Keratinocyte (primary cell): ENCODE data around the gene POLDIP2.

Experiments used
- EZH2 ChIP-seq: IDR thresholded peaks from one replicate; pipeline ENCODE4 v1.6.1; 2012; ENCODE audit warnings: inconsistent platforms, mild to moderate bottlenecking, low read length, moderate library complexity
- TF ChIP-seq, protein P1 (sequence below), 3 experiments: IDR thresholded peaks in 1 of 3; conservative IDR thresholded peaks in 1 of 3; optimal IDR thresholded peaks in 1 of 3; 2 replicates in 2 of 3; 3 replicates in 1 of 3; pipeline versions ENCODE3 to v1.5.1; 2011; ENCODE audit warnings: low read length in 3 of 3, mild to moderate bottlenecking in 3 of 3, moderate library complexity in 2 of 3, control low read depth in 1 of 3, inconsistent platforms in 1 of 3; ENCODE audit not compliant: insufficient read depth in 2 of 3; ENCODE audit errors: extremely low read depth in 1 of 3

DNA sequence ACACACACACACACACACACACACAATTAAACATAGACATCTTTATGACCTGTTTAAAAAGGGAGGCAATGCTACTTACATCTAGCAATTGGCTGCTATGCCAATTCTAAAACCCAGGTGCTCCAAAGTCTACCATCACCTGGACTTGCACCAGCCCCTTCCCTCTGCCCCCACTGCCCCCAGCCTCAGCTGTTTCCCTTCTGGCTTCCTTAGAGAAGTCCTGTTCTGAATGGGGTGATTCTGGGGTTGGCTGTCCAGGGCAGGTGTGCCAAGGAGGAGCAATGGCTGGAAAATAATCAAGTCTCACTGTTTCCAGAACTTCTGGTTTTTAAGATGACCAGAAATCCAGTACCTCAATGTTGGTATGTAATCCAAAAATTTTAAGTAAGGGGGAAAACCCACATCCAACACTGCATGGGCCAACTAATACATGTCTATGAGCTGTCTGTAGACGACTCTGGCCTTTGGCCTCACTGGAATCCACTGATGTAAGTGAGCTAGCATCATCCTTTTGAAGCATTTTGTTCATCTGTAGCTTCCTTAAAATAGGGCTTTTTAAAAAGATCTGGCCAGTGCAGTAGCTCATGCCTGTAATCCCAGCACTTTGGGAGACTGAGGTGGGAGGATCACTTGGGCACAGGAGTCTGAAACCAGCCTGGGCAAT, 24.1 kb downstream of the POLDIP2 start:
- TF ChIP-seq, protein P1, sequence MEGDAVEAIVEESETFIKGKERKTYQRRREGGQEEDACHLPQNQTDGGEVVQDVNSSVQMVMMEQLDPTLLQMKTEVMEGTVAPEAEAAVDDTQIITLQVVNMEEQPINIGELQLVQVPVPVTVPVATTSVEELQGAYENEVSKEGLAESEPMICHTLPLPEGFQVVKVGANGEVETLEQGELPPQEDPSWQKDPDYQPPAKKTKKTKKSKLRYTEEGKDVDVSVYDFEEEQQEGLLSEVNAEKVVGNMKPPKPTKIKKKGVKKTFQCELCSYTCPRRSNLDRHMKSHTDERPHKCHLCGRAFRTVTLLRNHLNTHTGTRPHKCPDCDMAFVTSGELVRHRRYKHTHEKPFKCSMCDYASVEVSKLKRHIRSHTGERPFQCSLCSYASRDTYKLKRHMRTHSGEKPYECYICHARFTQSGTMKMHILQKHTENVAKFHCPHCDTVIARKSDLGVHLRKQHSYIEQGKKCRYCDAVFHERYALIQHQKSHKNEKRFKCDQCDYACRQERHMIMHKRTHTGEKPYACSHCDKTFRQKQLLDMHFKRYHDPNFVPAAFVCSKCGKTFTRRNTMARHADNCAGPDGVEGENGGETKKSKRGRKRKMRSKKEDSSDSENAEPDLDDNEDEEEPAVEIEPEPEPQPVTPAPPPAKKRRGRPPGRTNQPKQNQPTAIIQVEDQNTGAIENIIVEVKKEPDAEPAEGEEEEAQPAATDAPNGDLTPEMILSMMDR (optimal IDR thresholded peaks at IDR 0.05 in 1 of 3, IDR thresholded peaks at IDR 0.05 in 1 of 3, conservative IDR thresholded peaks at IDR 0.05 in 1 of 3; ENCODE audit: extremely low read depth in 1 of 3, insufficient read depth in 2 of 3, low read length in 3 of 3), result no peak
- TF ChIP-seq EZH2, result no peak
